ENCODE results near the gene TUB. TPM values are rescaled to one million over a fixed set of nuclear protein-coding genes. Genes with fewer than 3 reads are reported as not detected.

Gene TUB
- total and polyA plus RNA-seq, 7 donors = 0.25 to 4.6 (median 0.91) TPM

DNA sequence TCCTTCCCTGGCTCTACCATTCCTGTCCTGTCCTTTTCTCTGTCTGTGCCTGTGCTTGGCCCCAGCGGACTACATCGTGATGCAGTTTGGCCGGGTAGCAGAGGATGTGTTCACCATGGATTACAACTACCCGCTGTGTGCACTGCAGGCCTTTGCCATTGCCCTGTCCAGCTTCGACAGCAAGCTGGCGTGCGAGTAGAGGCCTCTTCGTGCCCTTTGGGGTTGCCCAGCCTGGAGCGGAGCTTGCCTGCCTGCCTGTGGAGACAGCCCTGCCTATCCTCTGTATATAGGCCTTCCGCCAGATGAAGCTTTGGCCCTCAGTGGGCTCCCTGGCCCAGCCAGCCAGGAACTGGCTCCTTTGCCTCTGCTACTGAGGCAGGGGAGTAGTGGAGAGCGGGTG is 20.4 kb downstream of the TUB start:
- peaks cover 0 to 5% of the 10 kb centered on the region in 2 donors for H3K36me3 ChIP-seq (ENCODE audit: insufficient read depth in 1 of 2, low read depth in 1 of 2)
- no peak for ATAC-seq

GRCh38 chr11:8102296-8102915 is 21.4 kb downstream of the TUB start:
- no peak for TF ChIP-seq CTCF (IDR thresholded peaks at IDR 0.05)
- peaks cover 0 to 5% of the 10 kb centered on the region in 2 donors for H3K36me3 ChIP-seq (ENCODE audit: insufficient read depth in 1 of 2, low read depth in 1 of 2)
- no peak overlapping the region for H3K4me3 ChIP-seq
- no peak overlapping the region for H3K27ac ChIP-seq
- peaks cover 8% of the 10 kb centered on the region for H3K4me1 ChIP-seq
- no peak for DNase-seq
- no peaks in the 10 kb centered on the region for H3K9me3 ChIP-seq
- intact Hi-C loops (cut with DNase I) = no loop called here
- H3K27me3 ChIP-seq (ENCODE audit: insufficient read depth in 3 of 3, low read length in 2 of 3) = no peaks in the 10 kb centered on the region
- no peak for ATAC-seq

More for the DNA sequence above, 20.4 kb downstream of the TUB start:
- H3K4me1 ChIP-seq = no peaks in the 10 kb centered on the region
- H3K4me3 ChIP-seq = no peak overlapping the region
- H3K9me3 ChIP-seq = no peaks in the 10 kb centered on the region
- intact Hi-C loops (cut with DNase I) = loop anchor here in 1 of 2 donors (2.0 kb wide), 1 partner anchor 69 kb away; no protein-coding TSS in a partner anchor
- no peak overlapping the region for H3K27ac ChIP-seq
- no peak for TF ChIP-seq CTCF (IDR thresholded peaks at IDR 0.05)
- WGBS, 3 donors = 93 to 95% (median 94%) methylated on average over 11 of the region's 11 CpGs
- DNase-seq = peak in 1 of 2 donors; percentile 33
- H3K27me3 ChIP-seq (ENCODE audit: insufficient read depth in 3 of 3, low read length in 2 of 3) = no peaks in the 10 kb centered on the region

DNA sequence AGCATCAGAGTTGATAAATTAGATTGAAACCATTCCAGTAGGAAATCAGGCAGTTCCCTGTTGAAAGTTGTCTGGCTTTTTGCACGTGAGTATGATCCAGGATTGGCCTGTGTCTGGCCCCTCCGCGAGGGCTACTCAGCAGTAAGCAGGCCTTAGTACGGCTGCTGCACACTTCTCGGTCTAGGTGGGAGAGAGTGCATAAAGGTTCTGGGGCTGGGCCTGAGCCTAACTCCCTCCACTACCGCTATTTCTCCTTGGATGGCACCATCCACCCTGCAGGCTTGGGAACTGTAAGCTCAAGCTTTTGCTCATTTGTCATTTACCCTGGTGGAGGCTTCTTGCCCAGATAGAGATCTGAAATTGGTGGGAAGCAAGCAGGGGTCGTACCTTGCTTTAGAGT is 22.0 kb downstream of the TUB start:
- intact Hi-C loops (cut with DNase I) = no loop called here
- WGBS, 3 donors = 86 to 91% (median 90%) methylated on average over 7 of the region's 7 CpGs
- peaks cover 0 to 5% of the 10 kb centered on the region in 2 donors for H3K36me3 ChIP-seq (ENCODE audit: insufficient read depth in 1 of 2, low read depth in 1 of 2)

GRCh38 chr11:8103909-8104308 is 22.9 kb downstream of the TUB start:
- DNase-seq = no peak
- WGBS, 3 donors = 88 to 97% (median 97%) methylated on average over 2 of the region's 2 CpGs
- Histone ChIP-seq H3K27ac (no peak overlapping the region), H3K36me3 (ENCODE audit: insufficient read depth in 1 of 2, low read depth in 1 of 2) (peaks cover 0 to 5% of the 10 kb centered on the region in 2 donors), H3K27me3 (ENCODE audit: insufficient read depth in 3 of 3, low read length in 2 of 3) (no peaks in the 10 kb centered on the region), H3K4me1 (peaks cover 21% of the 10 kb centered on the region), H3K9me3 (no peaks in the 10 kb centered on the region), H3K4me3 (no peak overlapping the region)
- no peak for TF ChIP-seq CTCF (IDR thresholded peaks at IDR 0.05)
- no peak for ATAC-seq
- intact Hi-C loops (cut with DNase I) = no loop called here

More for the DNA sequence above, 22.0 kb downstream of the TUB start:
- ATAC-seq = no peak
- Histone ChIP-seq H3K4me1 (peaks cover 13% of the 10 kb centered on the region), H3K27me3 (ENCODE audit: insufficient read depth in 3 of 3, low read length in 2 of 3) (no peaks in the 10 kb centered on the region), H3K4me3 (no peak overlapping the region), H3K9me3 (no peaks in the 10 kb centered on the region), H3K27ac (no peak overlapping the region)
- TF ChIP-seq CTCF (IDR thresholded peaks at IDR 0.05) = no peak
- peak in 1 of 2 donors; percentile 8 for DNase-seq

DNA sequence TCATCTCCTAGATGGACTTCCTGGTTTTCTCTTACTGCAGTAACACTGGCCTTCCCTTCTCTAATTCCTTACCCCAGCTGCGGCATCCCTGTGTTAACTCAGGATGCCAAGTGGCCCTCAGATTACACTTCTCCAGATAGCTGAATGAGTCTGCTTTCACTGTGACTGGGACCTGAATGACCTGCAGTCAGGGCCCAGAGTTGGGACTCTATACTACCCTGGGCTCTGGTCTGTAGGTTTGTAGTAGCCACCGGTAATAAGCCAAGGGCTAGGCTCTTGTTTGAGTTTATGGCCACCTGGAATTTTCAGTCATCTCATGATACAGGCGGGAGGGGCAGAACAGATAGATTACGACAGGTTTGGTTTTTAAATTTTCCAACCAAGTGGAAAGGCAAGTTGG is 24.1 kb downstream of the TUB start:
- no peak for TF ChIP-seq CTCF (IDR thresholded peaks at IDR 0.05)
- peaks cover 0 to 5% of the 10 kb centered on the region in 2 donors for H3K36me3 ChIP-seq (ENCODE audit: insufficient read depth in 1 of 2, low read depth in 1 of 2)
- 79 to 83% (median 79%) methylated on average over 4 of the region's 4 CpGs for WGBS, 3 donors

More for the DNA sequence above, 24.1 kb downstream of the TUB start:
- Histone ChIP-seq H3K27ac (no peak overlapping the region), H3K4me1 (peaks cover 24% of the 10 kb centered on the region), H3K4me3 (no peak overlapping the region), H3K27me3 (ENCODE audit: insufficient read depth in 3 of 3, low read length in 2 of 3) (no peaks in the 10 kb centered on the region), H3K9me3 (no peaks in the 10 kb centered on the region)
- no peak for ATAC-seq
- no peak for DNase-seq
- intact Hi-C loops (cut with DNase I) = no loop called here

Measured in psoas muscle (tissue), 8 donors.